H9 (cell line): Measurements from ENCODE around the gene MED12. TPM values are rescaled to one million over a fixed set of nuclear protein-coding genes. Genes with fewer than 3 reads are reported as not detected.

Experiments used
- DNase-seq: peaks from one replicate; pipeline ENCODE4 v3.0.0-alpha.2; 2017
- H2AFZ ChIP-seq: one replicate; pipeline ENCODE4 v1.6.1; 2013; ENCODE audit warnings: mild to moderate bottlenecking, low read length, control low read depth, moderate library complexity
- H2AK5ac ChIP-seq: 2 replicates; pipeline ENCODE4 v1.6.1; 2013; ENCODE audit warnings: low read length, control low read depth, mixed read lengths; ENCODE audit not compliant: insufficient read length
- H2BK120ac ChIP-seq: one replicate; pipeline ENCODE4 v1.6.1; 2013; ENCODE audit warnings: low read depth, mild to moderate bottlenecking, low read length, control low read depth, inconsistent platforms; ENCODE audit not compliant: poor library complexity, severe bottlenecking
- H2BK12ac ChIP-seq: 2 replicates; pipeline ENCODE4 v1.6.1; 2013; ENCODE audit warnings: low read length, control low read depth, mixed read lengths, low read depth; ENCODE audit not compliant: insufficient read length
- H2BK15ac ChIP-seq: 2 replicates; pipeline ENCODE4 v1.6.1; 2013; ENCODE audit warnings: low read depth, low read length, control low read depth
- H2BK20ac ChIP-seq: one replicate; pipeline ENCODE4 v1.6.1; 2013; ENCODE audit warnings: low read depth, mild to moderate bottlenecking, low read length, control low read depth, inconsistent platforms; ENCODE audit not compliant: poor library complexity, severe bottlenecking
- H2BK5ac ChIP-seq: 2 replicates; pipeline ENCODE4 v1.6.1; 2013; ENCODE audit warnings: low read length, control low read depth, mixed read lengths; ENCODE audit not compliant: insufficient read length
- H3K14ac ChIP-seq: 2 replicates; pipeline ENCODE4 v1.6.1; 2013; ENCODE audit warnings: low read length, control low read depth; ENCODE audit not compliant: insufficient read depth
- H3K18ac ChIP-seq: 2 replicates; pipeline ENCODE4 v1.6.1; 2013; ENCODE audit warnings: low read depth, mild to moderate bottlenecking, mixed read lengths, low read length, control low read depth; ENCODE audit not compliant: insufficient read length
- H3K23ac ChIP-seq: 2 replicates; pipeline ENCODE4 v1.6.1; 2013; ENCODE audit warnings: low read length, control low read depth, mixed read lengths, low read depth; ENCODE audit not compliant: insufficient read length
- H3K23me2 ChIP-seq: 2 replicates; pipeline ENCODE4 v1.6.1; 2013; ENCODE audit warnings: low read depth, mild to moderate bottlenecking, mixed read lengths, low read length, control low read depth; ENCODE audit not compliant: insufficient read length, poor library complexity, severe bottlenecking
- H3K27ac ChIP-seq: 2 replicates; pipeline ENCODE4 v1.5.1; 2013; ENCODE audit warnings: low read length, control low read depth, mixed read lengths, low read depth; ENCODE audit not compliant: insufficient read length
- H3K27me3 ChIP-seq: 2 replicates; pipeline ENCODE4 v1.6.1; 2013; ENCODE audit warnings: low read length, control low read depth, inconsistent platforms; ENCODE audit not compliant: insufficient read depth
- H3K4ac ChIP-seq: 2 replicates; pipeline ENCODE4 v1.6.1; 2013; ENCODE audit warnings: low read depth, mild to moderate bottlenecking, control low read depth, inconsistent platforms, low read length, moderate library complexity
- H3K4me1 ChIP-seq: 2 replicates; pipeline ENCODE4 v1.6.1; 2013; ENCODE audit warnings: low read length, control low read depth, inconsistent platforms; ENCODE audit not compliant: insufficient read depth
- H3K4me2 ChIP-seq: 2 replicates; pipeline ENCODE4 v1.6.1; 2013; ENCODE audit warnings: low read length, control low read depth, mixed read lengths; ENCODE audit not compliant: insufficient read length, insufficient read depth
- H3K56ac ChIP-seq: 2 replicates; pipeline ENCODE4 v1.6.1; 2013; ENCODE audit warnings: low read depth, mild to moderate bottlenecking, mixed read lengths, low read length, control low read depth; ENCODE audit not compliant: insufficient read length
- H3K79me1 ChIP-seq: 2 replicates; pipeline ENCODE4 v1.6.1; 2013; ENCODE audit warnings: low read depth, mild to moderate bottlenecking, moderate library complexity, low read length, control low read depth, inconsistent platforms; ENCODE audit not compliant: insufficient read depth, poor library complexity, severe bottlenecking
- H3K79me2 ChIP-seq: 2 replicates; pipeline ENCODE4 v1.6.1; 2013; ENCODE audit warnings: low read length, control low read depth, inconsistent platforms; ENCODE audit not compliant: insufficient read depth
- H3K9ac ChIP-seq: 2 replicates; pipeline ENCODE4 v1.6.1; 2013; ENCODE audit warnings: low read length, control low read depth, mixed read lengths; ENCODE audit not compliant: insufficient read length; ENCODE audit errors: extremely low read depth
- H3K9me3 ChIP-seq: one replicate; pipeline ENCODE4 v1.6.1; 2013; ENCODE audit warnings: low read depth, low read length, inconsistent platforms; ENCODE audit not compliant: control insufficient read depth
- H3T11ph ChIP-seq: one replicate; pipeline ENCODE4 v1.6.1; 2013; ENCODE audit warnings: mild to moderate bottlenecking, low read length, control low read depth, inconsistent platforms
- H4K20me1 ChIP-seq: one replicate; pipeline ENCODE4 v1.6.1; 2013; ENCODE audit not compliant: control insufficient read depth, insufficient read length, insufficient read depth
- H4K5ac ChIP-seq: 2 replicates; pipeline ENCODE4 v1.6.1; 2013; ENCODE audit warnings: low read depth, mild to moderate bottlenecking, mixed read lengths, low read length, control low read depth; ENCODE audit not compliant: insufficient read length
- H4K8ac ChIP-seq: replicated peaks from 2 replicates; pipeline ENCODE4 v1.6.1; 2013; ENCODE audit warnings: low read length, control low read depth, mixed read lengths, low read depth; ENCODE audit not compliant: insufficient read length
- H4K91ac ChIP-seq: 2 replicates; pipeline ENCODE4 v1.6.1; 2013; ENCODE audit warnings: low read depth, mild to moderate bottlenecking, moderate library complexity, mixed read lengths, low read length, control low read depth; ENCODE audit not compliant: insufficient read length
- H3K27ac Mint-ChIP-seq, 3 experiments: 2 replicates in 2 of 3; 3 replicates in 1 of 3; pipeline ENCODE4 v1.8.0; 2020 to 2021; ENCODE audit warnings: mixed read lengths in 3 of 3, mild to moderate bottlenecking in 1 of 3, moderate library complexity in 1 of 3
- H3K27me3 Mint-ChIP-seq: 2 replicates; pipeline ENCODE4 v1.8.0; 2021; ENCODE audit warnings: low read depth, mild to moderate bottlenecking, moderate library complexity, mixed read lengths
- H3K36me3 Mint-ChIP-seq, 3 experiments: 2 replicates in 2 of 3; 3 replicates in 1 of 3; pipeline ENCODE4 v1.8.0; 2020 to 2021; ENCODE audit warnings: low read depth in 3 of 3, mixed read lengths in 3 of 3; ENCODE audit not compliant: insufficient read depth in 1 of 3
- H3K4me1 Mint-ChIP-seq, 2 experiments: 2 replicates each; pipeline ENCODE4 v1.8.0; 2020; ENCODE audit warnings: mixed read lengths in 2 of 2
- H3K4me3 Mint-ChIP-seq, 2 experiments: 2 replicates in 1 of 2; 3 replicates in 1 of 2; pipeline ENCODE4 v1.8.0; 2020 to 2021; ENCODE audit warnings: mild to moderate bottlenecking in 2 of 2, mixed read lengths in 2 of 2, moderate library complexity in 1 of 2
- H3K9me3 Mint-ChIP-seq, 2 experiments: 2 replicates in 1 of 2; 3 replicates in 1 of 2; pipeline ENCODE4 v1.8.0; 2020; ENCODE audit warnings: mild to moderate bottlenecking in 2 of 2, mixed read lengths in 2 of 2, moderate library complexity in 1 of 2
- WGBS: extraction: QIAGEN DNeasy Blood & Tissue Kit; methylation state at CpG from one replicate; pipeline ENCODE4 v1.1.7; 2013; ENCODE audit warnings: missing lambda C conversion rate, low lambda C conversion rate, mixed read lengths; ENCODE audit not compliant: insufficient read length; ENCODE audit errors: extremely low coverage; 5-methylcytosine and 5-hydroxymethylcytosine counted together
- total RNA-seq: library from RNA; stranded (reverse); gene quantifications from 2 replicates; pipeline ENCODE4 v1.2.1, GENCODE V29; 2021
- TF ChIP-seq, protein P1 (sequence below): fragments of 200-600 bp; sonication (generic); conservative IDR thresholded peaks from 3 replicates; pipeline ENCODE4 v1.8.0; 2021; ENCODE audit warnings: antibody characterized with exemption, mild to moderate bottlenecking

Gene MED12
- total RNA-seq, 1 experiment from 2014 or later: 33.0 TPM

DNA sequence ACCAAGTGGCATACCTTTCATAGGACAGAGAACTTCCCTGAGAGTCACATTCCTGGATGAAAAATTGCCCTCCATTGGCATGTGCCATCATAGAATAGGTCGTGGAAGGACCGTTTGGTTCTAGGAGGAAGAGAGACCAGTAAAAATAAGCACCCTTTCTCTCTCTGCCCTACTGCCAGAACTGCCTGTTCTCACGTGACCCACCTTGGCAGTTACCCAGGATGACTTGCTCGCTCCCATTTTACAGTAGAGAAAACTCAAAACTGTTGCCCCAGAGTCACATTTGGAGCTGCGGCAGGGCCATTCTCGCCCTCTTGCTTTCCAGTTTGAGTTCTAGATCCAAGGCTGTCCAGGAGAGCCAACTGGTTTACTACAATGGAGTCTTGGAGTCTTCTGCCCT lies 25.1 kb downstream of the MED12 start:
- H3K4me1 Mint-ChIP-seq: peaks cover 15 to 19% of the 10 kb centered on the region in 2 experiments
- H3K56ac ChIP-seq: no peak overlapping the region
- peaks cover 2% of the 10 kb centered on the region for H4K20me1 ChIP-seq
- peaks cover 53 to 77% of the 10 kb centered on the region in 2 experiments for H3K9me3 Mint-ChIP-seq
- no peak overlapping the region for H2BK5ac ChIP-seq
- H3K27ac Mint-ChIP-seq: no peak overlapping the region
- H4K8ac ChIP-seq: no peak overlapping the region
- no peaks in the 10 kb centered on the region for H3K79me1 ChIP-seq
- no peak overlapping the region for H3T11ph ChIP-seq
- no peaks in the 10 kb centered on the region for H3K27me3 ChIP-seq
- no peak overlapping the region for H2AK5ac ChIP-seq
- no peak overlapping the region for H3K18ac ChIP-seq
- H3K27me3 Mint-ChIP-seq: peaks cover 6% of the 10 kb centered on the region
- no peak overlapping the region for H3K4ac ChIP-seq
- no peaks in the 10 kb centered on the region for H3K79me2 ChIP-seq
- no peaks in the 10 kb centered on the region; the same call in 1 of the 2 replicates for H3K4me1 ChIP-seq
- no peak overlapping the region for H3K4me3 Mint-ChIP-seq
- H3K14ac ChIP-seq: no peak overlapping the region
- no peak overlapping the region for H3K9ac ChIP-seq
- no peak overlapping the region for H3K4me2 ChIP-seq
- no peak overlapping the region for H2BK12ac ChIP-seq
- H3K9me3 ChIP-seq: peaks cover 31% of the 10 kb centered on the region
- H3K36me3 Mint-ChIP-seq: peaks cover 18 to 43% (median 20%) of the 10 kb centered on the region in 3 experiments
- H4K91ac ChIP-seq: no peak overlapping the region
- H3K23me2 ChIP-seq: peaks cover 6% of the 10 kb centered on the region
- H2AFZ ChIP-seq: no peak overlapping the region
- H3K27ac ChIP-seq: no peak overlapping the region
- H2BK120ac ChIP-seq: no peak overlapping the region
- no peak for DNase-seq
- H2BK20ac ChIP-seq: no peak overlapping the region
- WGBS: no CpG with 5 or more reads among the region's 6 CpGs
- H4K5ac ChIP-seq: no peak overlapping the region
- H3K23ac ChIP-seq: no peak overlapping the region
- no peak overlapping the region for H2BK15ac ChIP-seq
- TF ChIP-seq, protein P1, sequence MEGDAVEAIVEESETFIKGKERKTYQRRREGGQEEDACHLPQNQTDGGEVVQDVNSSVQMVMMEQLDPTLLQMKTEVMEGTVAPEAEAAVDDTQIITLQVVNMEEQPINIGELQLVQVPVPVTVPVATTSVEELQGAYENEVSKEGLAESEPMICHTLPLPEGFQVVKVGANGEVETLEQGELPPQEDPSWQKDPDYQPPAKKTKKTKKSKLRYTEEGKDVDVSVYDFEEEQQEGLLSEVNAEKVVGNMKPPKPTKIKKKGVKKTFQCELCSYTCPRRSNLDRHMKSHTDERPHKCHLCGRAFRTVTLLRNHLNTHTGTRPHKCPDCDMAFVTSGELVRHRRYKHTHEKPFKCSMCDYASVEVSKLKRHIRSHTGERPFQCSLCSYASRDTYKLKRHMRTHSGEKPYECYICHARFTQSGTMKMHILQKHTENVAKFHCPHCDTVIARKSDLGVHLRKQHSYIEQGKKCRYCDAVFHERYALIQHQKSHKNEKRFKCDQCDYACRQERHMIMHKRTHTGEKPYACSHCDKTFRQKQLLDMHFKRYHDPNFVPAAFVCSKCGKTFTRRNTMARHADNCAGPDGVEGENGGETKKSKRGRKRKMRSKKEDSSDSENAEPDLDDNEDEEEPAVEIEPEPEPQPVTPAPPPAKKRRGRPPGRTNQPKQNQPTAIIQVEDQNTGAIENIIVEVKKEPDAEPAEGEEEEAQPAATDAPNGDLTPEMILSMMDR: no peak
